Stromal cell of bone marrow (primary cell): Measurements from ENCODE around the gene B4GALNT3.
A peak's percentile ranks its signal among the peaks of the same experiment; 100 is the strongest.

Source experiments
- DNase-seq: peaks from one replicate; pipeline ENCODE4 v3.0.0-alpha.2; 2012; ENCODE audit warnings: low read depth

B4GALNT3 gene

GRCh38 chr12:468671-469389, 9.1 kb downstream of the B4GALNT3 start:
- DNase-seq = no peak

DNA sequence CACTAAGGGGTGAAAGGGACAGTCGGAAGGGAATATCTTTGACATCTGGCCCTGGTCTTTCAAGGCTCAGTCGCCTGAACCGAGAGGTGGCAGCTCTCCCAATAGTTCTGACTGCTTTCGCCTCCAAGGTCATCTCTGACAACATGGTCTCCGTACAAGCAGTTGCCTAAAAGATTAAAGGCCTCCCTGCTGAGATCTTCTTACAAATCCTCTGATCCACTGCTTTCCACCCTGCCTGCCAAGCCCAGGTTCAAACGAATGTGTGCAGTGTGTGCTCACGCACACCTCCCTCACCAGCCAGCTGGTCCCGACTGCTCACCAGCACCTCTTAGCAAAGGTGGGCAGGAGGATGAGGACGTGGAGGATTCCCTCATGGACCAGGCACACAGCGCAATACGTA, 10.4 kb downstream of the B4GALNT3 start:
- DNase-seq = no peak

GRCh38 chr12:473198-473597, 13.5 kb downstream of the B4GALNT3 start:
- no peak for DNase-seq

DNA sequence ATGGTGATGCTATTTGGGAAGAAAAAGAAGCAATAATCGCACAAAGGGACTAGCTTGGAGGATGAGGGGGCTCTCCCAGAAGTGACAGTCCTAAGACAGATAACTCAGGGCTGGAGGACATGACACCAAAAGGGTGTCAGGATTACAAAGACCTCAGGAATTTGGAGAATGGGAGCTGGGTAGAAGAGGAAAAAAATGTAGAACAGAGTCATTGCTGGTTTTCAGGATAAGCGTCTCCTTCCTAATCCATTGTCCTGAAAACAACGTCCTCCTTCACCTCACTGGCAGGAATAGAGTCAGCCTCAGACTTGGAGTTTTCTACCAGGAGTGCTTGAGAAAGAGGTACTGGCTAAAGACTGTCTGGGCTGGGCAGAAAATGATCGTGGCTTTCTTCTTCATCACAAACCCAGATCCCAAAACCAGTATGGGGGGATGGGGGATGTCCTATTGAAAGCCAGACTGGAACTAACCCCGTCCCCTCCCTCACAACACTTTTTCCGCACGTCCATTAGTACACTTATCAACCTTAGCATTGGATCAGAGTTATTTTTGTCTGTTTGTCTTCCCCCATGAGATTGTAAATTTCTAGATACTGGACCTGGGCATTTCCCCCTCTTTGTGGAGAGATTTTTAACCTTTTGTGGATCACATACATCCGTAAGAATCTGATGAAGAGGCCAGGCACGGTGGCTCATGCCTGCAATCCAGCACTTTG, 14.3 kb downstream of the B4GALNT3 start:
- DNase-seq = no peak

- no peak for DNase-seq
Observed at GRCh38 chr12:475286-475685, 15.5 kb downstream of the B4GALNT3 start.

DNA sequence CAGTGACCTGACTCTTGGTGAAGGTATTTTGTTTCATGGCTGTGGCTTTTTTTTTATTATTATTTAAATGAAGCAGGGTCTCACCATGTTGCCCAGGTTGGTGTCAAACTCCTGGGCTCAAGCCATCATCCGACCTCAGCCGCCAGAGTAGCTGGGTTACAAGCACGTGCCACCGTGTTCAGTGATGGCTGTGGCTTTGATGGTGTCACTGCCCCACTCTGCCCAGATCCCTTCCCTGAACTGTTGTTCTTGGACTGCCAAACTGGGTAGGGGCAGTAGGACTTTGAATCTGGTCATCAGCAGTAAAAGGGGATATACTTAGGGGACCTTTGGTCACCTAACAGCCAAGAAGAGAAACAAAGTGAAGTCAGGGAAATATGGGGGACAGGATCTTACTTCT, 19.4 kb downstream of the B4GALNT3 start:
- no peak for DNase-seq

DNA sequence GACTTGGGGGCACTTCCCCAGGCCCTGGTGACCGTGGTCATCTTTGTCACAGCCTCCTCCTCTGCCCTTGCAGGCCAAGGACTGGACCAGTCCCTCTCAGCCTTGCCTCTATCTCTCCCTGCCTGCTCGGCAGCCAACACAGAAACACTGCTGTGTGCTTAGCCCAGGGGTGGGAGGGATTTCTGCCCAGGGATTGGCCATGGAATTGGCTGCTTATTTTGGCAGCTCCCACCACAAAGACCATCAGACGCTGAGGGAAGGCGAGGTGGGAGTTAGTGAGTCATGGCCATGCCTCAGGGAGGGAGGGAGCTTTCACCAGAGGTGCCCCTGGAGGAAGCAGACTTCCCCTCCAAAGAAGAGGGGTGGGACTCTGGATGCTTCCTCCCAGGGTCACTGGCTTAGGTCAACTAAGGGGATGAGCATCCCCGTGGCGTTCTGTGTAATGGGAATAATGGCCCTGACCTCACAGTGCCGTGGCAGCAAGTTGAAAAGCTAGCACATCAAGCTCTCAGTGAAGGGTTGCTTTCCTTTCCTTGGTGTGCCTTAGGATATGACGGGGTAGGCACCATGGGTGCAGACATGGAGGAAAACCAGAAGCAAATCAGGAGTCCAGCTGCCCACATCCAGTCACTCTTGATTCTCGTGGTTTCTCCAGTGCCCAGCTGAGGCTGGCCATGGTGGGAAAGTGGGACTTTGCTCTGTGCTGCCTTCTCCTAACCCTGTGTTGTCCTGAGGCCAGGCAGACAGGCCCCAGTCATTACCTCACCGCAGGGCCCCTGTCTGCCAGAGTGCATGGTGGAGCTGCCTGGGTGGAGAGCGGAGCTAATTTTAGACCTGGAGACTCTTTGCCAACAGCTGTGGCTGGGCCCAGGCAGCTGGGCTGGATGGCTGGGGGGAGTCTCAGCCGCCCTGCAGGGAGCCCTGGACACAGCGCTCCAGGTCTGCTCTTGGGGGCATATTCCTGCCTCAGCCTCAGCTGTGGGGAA, 21.4 kb downstream of the B4GALNT3 start:
- DNase-seq = peak; percentile 56

DNA sequence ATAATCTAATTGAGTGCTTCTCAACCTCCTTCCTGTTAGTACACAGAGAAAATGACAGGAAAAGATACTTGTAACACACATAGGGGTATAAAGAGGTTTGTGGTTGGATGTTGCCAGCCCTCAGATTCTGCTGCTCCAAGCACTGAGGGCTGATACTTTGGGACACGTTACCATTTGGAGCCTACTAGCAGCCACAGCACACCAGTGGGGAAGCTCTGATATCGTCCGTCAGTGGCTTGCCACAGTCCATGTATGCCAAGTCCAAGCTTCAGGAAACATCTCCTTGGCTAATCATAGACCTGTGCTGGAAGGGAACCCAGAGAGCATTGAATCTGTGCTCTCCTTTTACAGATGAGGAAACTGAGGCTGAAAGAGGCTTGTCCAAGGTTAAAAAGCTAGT, 22.3 kb downstream of the B4GALNT3 start:
- no peak for DNase-seq

- no peak for DNase-seq
Observed at GRCh38 chr12:484096-484495, 24.4 kb downstream of the B4GALNT3 start.

- no peak for DNase-seq
Observed at GRCh38 chr12:490260-490659, 30.5 kb downstream of the B4GALNT3 start.

DNA sequence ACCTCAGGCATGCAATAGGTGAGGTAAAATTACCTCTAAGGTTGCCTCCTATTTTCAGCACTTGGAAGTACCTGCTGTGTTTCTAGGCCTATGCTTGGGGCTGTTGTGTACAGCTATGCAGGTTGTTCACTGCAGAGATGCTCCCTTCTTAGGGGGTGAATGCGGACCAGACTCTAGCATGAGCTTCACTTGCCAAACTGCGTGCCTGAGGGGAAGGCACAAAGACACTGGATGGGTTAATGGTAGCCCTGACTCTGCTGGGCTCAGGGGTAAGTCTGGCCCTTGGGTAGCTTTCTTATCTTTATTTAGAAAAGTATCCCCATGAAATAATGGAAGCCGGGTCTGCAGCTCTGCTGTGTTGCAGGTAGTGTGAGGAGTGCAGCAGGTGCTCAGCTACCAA, 35.7 kb downstream of the B4GALNT3 start:
- no peak for DNase-seq

DNA sequence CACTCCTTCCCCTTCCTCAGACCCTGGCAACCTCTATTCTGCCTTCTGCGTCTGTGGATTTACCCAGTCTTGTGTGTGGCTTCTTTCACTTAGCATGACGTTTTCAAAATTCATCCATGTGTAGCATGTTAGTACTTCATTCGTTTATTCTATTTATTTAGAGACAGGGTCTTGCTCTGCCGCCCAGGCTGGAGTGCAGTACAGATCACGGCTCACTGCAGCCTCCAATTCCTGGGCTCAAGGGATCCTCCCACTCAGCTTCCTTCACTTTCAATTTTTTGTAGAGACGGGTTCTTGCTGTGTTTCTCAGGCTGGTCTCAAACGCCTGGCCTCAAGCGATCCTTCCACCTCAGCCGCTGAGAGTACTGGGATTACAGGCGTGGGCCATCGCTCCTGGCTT, 37.0 kb downstream of the B4GALNT3 start:
- no peak for DNase-seq

DNA sequence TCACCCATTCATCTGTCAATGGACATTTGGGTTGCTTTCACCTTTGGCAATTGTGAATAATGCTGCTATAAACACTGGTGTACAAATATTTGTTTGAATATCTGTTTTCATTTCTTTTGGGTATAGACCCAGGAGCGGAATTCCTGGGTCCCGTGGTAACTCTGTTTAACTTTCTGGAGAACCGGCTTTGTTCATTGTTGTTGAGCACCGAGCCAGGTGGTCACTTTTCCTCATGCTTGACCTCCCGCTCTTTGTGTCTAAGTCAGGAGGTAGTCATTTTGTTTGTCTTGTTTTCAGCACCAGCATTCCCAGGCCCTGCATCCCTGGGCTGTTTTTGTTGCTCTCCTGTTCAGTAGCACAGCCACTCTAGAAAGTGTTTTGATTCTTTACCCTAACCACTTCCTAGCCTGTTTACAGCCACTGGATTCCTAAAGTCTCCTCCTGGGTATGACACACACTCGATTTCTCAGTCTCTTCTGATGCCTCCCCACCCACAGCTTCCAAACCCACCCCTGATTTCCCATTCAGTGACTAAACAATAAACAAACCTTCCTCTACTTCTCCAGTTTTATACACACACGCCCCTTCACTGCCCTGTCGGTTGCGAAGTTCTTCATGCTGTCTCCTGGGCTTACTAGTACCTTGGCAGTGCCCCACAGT, 37.9 kb downstream of the B4GALNT3 start:
- no peak for DNase-seq

DNA sequence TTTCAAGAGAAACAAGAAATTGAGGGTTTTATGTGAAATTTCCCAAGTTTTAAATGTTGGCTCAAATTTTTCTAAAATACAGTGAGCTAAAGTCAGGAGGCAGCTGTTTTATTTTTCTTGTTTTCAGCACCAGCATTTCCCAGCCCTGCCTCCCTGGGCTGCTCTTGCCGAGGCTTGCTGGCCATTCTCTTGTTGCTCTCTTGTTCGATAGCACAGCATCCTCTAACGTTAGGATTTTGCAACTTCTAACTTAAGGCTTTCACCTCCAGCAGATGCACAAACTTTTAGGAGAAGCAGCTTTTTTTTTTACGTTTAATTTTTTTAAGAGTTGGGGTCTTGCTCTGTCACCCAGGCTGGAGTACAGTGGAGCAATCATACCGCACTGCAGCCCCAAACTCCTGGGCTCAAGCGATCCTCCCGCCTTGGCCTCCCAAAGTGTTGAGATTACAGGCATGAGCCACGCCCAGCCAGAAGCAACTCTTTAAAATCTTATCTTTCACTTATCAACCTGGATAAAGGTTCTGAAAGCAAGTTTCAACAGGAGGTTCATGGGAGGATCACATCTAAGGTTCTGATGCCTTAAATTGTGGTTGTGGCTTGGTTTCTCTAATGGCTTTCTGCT, 40.2 kb downstream of the B4GALNT3 start:
- peak; percentile 9 for DNase-seq

GRCh38 chr12:501722-502447, 42.1 kb downstream of the B4GALNT3 start:
- DNase-seq = no peak

DNA sequence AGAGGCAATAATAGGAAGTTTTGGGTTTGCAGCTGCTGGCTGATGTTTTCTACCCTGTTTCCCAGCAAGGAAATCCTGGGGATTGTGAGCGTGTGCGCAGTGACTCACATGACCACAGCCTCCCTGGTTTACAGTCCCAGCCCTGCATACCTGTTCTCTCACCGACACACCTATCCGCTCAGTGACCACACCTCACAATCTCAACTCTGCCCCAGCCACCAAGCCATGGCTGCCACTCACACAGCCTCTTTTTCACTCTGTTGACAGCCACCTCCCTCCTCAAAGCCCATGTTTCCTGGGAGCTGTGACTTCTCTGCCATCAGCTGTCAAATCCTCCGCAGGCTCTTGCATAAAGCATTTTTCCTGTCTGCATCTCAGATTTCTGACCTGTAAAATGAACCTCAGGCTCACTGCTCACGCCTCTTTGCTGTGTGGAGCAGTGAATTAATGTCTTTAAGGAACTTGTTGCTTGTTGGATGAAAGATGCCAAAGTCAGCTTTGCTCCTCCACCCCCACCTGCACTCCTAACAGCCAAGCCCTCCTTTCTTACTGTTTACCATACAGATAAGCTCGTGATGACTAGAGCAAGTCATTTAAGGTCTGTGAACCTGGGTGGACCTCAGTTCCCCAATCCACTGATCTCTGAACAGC, 43.5 kb downstream of the B4GALNT3 start:
- no peak for DNase-seq

DNA sequence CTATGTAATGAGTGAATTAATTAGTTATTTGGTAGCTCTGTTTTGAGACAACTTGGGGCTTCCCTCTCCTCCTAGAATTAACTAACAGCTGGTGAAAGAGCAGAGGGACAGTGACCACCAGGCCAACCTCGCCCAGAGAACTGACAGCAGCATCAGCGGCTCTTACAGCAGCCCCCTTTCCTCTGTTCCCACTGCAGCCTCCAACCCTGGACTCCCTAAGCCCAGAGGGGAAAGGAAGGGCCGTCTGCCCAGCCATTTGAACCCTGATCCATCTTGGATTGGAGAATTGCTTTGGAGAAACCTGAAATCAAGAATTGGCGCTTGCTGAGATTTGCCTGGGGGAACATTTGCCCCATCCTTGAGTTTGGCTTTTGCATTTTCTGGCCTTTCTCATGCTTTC, 45.5 kb downstream of the B4GALNT3 start:
- DNase-seq = no peak

DNA sequence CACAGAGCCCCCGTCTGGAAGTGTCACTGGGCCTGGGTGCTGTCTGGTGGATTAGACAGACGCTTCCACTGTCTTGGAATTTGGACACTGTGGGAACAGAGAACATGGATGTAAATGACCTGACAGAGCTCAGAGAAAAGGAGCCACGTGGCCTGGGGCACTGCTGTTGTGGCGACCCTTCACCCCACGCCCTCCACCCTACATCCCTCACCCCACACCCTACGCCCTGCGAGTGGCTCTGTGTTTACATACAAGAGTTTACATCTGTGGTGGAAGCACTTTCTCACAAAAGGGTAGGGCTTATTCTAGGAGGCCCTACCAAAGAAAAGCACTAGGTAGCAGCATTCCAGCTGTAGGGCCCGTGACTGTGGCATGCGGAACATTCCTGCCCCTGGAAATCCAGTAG, 47.7 kb downstream of the B4GALNT3 start:
- no peak for DNase-seq

DNA sequence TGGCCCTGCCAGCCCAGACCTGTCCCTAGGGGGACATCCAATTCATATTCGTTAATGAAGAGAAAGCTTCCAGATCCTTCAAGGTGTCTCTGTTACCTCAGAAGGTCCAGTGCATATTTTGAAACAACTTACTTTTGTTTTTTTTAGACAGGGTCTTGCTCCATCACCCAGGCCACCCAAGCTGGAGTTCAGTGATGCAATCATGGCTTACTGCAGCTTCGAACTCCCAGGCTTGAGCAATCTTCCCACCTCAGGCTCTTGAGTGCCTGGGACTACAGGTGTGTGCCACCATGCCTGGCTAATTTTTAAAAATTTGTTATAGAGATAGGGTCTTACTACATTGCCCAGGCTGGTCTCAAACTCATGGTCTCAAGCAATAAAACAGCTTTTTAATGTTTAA, 48.4 kb downstream of the B4GALNT3 start:
- no peak for DNase-seq

GRCh38 chr12:508795-509194, 49.1 kb downstream of the B4GALNT3 start:
- no peak for DNase-seq
